GM19468 (cell line): ENCODE measurements around the gene ZNF521.

ENCODE experiments used
- ATAC-seq: cut with Tn5 transposase; IDR thresholded peaks from one replicate; pipeline ENCODE4 v1.9.1; 2021; ENCODE audit warnings: mild to moderate bottlenecking, moderate library complexity, moderate number of reproducible peaks; ENCODE audit not compliant: unreplicated experiment; ENCODE audit errors: extremely low read depth

The ZNF521 gene

DNA sequence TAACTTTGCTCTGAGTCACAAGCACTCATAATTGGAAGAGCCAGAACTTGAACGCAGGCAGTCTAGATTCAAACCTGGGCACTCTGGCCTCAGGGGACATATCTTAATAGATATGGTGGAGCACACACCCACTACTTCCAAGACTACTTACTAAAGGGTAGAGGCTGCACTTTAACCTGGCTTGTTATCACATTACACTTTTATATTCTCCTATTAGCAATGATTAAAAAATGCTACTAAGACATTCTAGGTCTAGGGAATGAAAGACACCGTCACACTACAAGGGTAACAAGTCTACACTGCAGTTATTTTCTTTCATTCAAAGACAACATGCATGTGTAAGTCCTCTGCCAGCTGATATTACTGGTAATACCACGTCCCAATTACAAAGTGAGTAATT, 258.8 kb downstream of the ZNF521 start:
- ATAC-seq, result no peak

DNA sequence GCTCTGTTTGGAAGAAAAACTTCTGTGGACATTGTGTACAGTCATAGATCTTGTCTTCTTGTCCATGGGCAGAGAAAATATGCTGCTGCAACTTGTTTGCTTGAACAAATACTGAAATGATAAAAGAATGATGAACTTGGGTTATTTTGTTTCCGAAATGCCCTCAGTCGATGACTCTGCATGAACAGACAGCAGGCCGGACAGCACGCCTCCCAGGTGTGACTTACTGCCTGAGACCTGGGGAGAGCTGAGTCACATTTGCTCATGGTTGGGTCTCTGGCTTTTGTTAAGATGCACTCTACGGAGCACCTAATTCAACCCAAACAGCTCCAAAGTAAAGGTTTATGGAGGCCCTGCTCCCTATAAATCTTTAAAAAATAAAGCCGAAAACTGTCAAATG, 262.5 kb downstream of the ZNF521 start:
- no peak for ATAC-seq

DNA sequence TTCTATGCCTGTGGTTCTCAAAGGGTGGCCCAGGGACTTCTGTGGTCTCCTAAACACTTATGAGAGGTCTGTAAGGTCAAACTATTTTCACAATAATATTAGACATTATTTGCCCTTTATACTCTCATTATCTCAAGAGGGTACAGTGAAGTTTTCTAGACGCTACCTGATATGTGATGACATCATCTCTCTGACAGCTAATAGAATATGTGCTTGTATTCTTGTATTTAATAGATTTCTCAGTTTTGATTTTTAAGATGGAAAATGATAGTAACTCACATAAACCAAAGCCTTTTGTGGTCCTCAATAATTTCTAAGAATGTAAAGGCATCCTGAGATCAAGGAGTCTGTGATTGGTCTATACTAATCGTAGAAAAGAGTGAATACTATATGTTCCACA, 265.1 kb downstream of the ZNF521 start:
- no peak for ATAC-seq

DNA sequence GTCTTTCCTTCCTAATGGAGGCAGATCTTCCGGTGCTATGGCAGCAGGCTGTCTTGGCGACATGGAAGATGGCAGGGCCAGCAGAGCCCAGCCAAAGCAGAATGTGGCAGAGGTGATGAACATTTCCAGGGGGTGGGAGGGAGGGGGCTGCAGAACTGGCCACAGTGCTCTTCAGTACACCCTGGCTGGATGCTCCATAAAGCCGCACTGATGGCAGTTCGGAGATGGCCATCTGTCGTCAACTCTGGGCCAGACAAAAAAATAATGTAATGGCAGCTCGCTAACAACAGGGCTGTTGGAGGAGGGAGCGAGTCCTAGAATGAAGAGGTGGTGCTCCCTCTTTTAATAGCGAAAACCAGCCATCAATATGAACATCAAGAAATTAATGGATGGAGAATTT, 271.0 kb downstream of the ZNF521 start:
- ATAC-seq, result no peak

DNA sequence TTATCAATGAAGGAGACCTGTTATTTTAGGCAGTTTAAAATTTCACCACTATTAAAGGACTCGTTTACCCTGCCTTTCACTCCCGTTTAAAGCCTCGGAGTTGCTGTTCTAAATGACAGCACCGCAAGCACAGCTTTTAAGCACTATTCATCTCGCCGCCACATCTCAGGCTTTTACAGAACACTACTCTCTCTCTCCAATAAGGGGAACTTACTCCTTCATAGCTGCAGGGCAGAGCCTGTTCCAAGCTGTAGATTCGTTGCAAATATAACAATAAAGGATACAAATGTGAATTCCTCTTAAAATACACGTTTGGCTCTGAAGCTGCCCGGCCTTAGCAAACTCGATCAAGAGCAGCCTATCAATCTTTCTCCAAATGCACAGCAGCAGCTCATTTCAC, 271.8 kb downstream of the ZNF521 start:
- no peak for ATAC-seq

DNA sequence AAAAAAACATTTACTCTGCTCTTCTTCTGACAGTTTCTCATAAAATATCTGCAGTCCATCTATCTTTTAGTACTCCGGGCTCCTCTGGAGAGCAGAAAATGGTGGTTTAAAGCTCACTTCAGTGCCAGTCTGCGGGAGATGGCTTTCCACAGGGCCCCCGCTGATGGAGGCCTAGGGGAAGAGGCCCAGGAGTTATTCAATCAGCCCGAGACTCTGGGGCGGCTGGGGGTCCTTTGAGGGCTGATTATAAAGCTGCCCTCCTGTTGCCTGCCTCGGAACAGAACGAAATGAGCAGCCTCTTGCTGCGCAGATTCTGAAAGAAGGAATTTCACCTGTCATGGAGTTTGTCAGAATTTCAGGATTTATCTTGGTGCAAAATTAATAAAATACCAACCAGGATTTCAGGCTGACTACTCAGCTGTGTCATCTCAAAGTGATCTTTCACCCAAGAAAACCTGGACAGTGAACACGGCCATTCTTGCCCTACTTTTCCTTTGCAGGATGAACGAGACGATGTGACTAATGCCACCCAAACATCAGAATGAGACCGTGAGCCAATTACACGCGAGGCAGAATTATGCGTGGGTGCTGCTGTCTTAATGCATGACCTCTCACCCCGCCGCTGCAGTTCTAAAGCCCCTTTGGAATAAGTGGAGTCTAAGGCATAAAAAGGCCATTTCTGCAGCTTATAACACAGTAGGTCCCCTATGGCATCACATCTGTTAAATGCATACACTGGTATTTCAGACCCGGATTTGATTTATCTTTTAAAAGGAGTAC, 273.8 kb downstream of the ZNF521 start:
- no peak for ATAC-seq

DNA sequence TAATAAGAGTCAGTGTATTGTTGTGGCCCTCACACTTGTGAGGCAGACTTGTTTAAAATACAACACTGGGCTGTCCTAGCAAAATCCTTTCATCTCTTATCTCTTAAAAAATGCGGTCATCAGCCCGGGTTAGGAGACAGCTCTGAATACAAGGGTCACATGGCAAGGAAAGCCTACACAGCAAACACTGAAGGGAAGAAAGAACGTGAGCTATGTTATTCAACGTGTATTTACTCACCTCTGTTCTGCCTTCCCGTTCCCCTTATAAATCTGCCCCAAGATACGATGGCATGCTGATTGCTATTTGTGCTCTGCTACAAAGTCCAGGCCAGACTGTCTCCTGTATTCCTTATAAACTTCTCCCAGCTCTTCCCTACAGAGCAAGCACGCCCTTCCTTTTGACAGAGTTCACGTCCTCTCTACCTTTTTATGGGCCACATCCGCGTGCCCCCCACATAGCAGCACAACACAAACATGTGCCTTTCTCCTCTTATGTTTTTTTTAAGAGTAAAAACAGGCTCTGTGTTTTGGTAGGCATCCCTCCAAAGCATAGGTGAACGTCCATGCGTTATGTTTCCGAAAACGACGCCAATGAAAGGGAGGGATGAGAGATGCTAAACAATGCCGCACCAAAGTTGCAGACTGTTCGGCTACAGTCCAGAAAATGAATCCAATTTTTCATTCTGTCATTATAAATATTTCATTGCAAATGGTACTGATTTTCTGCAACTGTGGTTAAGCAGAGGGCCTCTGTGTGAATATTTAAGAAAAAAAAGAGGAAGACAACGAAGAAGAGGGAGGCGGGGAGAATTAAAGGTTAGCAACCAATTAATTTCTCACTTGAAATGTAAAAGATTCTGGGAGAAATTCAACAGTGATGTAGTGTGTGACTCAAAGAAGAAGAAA, 274.7 kb downstream of the ZNF521 start:
- ATAC-seq, result no peak

DNA sequence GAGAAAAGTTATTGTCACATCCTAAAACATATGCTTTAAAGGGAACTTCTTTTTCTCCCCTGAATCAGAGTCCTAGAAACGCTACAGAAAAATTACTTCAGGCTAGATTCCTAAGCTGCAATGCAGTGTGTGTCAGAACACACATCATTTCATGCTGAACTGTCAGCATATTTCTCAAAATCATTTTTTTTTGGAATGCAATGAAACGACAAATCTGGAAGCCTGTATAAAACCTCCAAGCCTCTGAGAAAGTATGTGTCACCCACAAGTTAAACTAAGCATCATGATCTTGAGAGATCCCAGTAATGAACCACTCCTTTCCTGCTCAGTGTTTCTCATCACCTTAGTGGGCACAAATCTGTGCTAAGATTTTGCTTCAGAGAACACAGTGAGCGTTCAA, 276.2 kb downstream of the ZNF521 start:
- no peak for ATAC-seq

DNA sequence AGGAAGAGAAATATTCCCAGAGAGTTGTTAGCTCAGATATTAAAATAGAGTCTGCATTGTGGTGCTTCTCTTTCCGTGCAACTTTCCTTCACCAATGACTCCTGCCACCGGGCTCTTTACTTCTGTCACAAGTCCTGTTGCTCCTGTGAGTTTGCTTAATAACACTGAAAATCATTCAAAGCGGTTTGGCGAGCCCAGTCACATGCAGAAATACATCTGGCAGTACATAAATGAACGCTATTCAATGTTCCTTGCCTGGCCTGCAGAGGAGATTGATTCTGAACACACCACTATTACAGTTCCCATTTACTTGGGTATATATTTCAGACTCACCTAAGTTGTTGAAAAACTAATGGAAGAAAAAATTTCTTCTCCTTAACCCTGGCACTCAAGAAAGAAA, 276.6 kb downstream of the ZNF521 start:
- ATAC-seq, result no peak

DNA sequence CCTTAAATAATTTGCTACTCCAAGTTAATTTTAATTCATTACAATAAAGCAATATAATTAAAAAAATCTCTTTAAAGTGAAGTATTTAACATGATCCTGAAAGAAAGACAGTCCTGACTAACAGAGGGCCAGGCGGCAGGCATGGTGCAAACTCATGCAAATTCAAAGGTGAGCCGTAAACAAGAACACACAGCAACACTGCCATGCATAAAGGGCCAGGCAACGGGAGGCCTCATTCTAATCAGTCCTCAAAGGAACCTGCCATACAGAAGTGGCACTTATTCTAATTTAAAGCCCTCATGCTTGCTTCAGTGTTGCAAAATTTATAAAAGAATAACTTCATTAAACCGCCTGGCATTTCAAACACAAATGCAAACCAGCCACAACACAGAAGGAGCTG, 277.0 kb downstream of the ZNF521 start:
- ATAC-seq, result no peak

DNA sequence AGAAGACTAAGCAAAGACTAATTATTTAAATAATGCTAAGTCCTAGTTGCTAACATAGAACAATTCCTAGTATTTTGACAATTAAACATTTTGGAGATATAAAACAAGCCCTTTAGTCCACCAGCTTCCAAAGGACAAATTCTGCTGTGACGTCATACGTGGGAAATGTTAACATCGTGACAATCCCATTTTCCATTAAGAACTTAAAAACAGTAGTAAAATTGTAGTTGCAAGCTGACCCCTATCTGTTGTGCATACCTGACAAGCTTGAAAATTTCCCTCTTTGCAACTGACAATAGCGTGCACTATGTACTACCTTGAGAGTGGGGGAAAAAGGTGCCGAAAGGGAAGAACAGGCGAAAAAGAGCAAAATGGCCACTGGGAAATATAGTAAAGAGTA, 279.8 kb downstream of the ZNF521 start:
- no peak for ATAC-seq

DNA sequence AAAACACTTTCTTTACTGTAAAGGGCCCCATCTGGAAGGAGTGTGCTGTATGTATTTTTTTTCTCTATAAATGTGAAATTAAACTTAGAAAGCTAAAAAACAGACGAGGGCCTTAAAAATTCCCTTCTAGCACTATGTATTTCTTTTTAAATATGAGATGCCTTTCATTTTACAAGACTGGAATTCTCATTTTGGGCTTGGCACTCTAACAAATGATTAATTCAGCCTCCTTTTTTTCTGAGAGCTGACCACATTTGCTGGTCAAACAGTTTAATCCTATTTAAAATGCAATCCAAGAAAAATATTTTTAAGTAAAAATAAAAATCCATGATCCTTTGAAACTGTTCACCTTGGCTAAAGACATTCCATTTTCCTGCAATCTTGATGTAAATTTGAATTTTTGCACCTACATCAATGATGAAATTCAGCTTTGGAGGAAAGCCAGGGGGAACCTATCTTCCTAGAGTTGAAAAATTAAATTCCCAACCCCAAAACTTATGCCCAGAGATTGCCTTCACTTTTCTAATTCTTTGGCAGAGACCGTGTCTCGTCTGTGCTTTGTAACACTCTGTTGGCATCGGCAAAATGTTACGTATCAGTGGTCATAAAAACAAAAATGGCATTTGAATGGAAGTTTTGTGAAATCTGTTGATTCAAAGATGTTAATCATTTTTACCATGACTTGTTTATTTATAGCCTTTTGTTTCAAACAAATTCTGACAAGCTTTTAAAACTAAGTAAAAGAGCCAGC, 284.5 kb downstream of the ZNF521 start:
- ATAC-seq, result no peak

DNA sequence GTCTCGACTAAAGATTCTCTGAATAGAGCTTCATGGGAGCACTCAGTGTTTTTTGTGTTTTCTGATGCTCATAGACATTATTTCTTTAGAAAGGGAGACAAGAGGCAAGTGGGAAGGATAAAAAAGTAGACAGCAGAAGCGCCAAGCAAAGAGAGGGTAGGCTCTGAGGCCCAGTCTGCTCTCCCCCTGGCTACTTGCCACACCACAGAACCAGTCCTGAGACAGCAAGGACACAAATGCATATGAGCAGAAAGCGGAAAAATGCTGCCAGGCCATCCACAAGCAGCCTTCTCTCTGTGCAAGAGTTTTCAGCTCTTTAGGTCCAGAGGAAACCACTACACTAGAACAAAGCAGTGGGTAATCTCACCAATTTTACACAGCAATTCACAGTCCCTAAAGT, 285.4 kb downstream of the ZNF521 start:
- no peak for ATAC-seq

DNA sequence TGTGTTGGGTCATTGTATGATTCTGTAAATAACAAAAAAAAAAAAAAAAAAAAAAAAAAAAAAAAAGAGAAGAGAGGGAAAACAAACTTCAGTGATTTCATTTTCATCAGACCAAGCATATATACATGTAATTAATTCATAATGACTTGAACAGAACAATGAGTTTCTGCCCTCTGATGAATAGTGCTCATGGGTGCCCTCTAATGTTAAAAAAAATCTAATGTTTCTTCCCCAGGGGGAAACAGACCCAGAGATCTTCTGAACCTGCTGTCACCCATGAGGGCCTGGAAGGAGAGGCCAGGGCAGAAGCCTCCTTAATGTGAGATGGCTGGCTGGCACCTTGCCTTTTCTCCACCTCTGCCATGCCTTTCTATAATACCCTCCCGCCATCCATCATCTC, 289.2 kb downstream of the ZNF521 start:
- ATAC-seq, result no peak

DNA sequence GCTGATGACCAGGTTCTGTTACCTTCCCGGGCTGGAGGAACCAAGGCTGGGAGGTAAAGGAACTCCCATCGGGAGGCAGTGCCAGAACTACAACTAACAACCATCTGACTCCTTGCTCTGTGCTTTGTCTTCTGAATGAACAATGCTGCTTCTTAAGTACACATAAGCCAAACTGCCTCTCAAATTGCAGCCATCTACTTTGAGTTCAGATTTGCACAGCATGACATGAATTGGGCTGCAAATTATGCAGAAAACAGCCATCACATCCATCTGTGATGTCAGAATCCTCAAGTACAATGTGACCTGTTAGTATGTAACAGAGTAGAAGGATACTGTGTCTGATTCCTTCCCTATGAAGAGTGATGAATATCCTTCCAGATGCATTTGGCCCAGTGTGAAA, 290.6 kb downstream of the ZNF521 start:
- ATAC-seq, result no peak

DNA sequence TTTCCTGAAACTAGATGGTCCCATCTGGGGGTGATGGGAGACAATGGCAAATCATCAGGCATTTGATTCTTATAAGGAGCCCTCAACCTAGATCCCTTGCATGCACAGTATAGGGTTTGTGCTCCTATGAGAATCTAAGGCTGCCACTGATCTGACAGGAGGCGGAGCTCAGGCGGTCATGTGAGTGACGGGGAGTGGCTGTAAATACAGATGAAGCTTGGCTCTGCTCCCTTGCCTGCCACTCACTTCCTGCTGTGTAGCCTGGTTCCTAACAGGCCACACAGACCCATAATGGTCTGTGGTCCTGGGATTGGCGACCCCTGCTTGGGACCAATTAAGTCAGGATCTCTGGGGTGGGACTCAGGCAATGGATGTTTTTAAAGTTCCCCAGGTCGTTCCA, 293.4 kb downstream of the ZNF521 start:
- ATAC-seq, result no peak

DNA sequence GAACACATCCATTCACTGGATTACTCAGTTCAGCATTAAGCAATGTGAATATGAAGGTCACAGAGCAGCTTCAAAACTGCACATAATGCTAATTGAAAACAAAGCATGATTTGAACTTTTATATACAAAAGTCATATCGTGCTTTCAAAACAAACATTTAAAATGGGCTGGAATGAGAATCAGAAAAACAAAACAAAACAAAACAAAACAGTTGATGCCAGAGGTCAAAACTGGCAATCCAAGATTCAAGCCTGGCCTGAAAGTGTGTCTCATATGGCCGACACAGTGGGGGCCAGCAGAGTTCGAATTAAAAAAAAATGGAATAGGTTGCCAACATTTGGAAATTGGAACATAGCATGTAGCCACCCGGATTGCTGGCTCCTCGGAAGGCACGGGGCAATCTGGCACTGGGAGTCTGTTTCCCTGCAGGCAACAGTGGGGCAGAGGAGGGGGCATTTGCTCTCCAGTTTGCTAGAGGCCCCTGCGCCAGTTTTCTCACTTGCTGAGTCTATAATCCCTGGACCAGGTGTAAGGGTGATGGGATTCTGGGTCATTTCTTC, 294.4 kb downstream of the ZNF521 start:
- ATAC-seq, result no peak

DNA sequence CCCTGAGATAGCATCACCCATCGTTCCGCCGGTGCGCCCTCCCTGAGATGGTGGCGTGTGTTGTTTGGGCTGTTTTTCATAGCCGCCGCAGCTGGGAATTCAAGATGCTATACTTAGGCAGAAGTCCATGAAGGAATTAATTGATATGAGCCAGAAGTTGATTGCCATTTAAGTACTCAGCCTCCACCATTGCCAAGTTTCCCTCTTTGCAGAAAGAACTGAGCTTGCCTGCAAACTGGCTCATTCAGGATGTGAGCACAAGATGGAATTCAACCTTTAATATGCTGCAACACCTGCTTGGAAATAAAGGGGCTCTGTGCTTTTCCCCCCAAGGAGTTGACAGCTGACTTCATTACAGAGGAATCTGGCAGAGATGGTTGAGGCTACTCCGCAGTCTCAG, 295.5 kb downstream of the ZNF521 start:
- ATAC-seq, result no peak

DNA sequence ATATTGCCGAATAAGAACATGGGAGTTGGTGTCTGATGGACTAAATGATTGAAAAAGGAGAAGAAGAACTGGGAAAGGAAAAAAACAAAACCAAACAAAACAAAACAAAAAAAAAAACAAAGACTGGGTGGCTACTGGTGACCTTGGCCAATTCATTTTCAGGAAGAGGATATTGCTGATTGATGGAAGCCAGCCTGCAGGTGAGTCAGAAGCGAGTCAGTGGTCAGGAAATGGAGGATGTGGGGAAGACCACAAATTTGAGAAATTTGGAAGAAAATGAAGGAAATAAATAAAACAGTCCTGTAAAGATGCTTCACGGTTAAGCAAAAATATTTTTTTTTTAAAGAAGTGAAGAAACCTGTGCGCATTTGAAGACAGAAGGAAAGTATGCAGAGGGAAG, 296.9 kb downstream of the ZNF521 start:
- ATAC-seq, result no peak

DNA sequence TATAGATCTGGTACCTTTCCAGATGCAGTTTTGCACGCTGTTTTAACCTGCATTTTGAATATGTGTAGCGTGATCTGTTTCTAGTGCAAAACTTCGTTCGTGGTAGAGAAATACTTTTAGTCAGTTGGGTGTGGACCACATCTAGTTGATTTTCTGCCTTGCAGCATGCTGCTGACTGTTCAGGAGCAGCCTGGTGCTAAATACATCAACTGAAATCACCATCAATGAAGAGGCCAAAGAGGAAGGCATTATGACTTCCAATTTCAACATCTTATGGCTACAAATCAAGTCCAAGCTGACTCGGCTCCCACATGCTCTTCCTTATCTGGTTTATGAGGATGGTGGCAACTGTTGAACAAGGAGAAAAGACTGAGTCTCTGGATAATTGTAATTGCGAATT, 298.5 kb downstream of the ZNF521 start:
- ATAC-seq, result no peak

DNA sequence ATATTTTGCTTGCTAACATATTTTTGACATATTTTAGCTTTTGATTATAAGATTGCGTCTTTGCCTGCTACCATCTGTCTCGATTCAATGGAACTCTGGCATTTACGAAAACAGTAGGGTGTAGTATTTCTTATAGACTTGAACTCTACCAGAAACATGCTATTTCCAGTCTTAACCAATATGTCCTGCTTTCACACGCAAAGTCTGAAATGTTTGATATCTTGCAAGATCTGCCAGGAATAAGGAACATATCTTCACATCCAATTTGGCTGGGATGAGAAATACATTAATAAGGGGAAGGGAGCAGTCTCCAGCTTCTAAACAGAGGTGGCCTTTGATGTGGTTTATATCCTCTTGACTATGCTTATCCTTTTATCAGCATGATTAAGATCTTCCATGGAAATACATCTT, 299.4 kb downstream of the ZNF521 start:
- ATAC-seq, result no peak
